Measurements from ENCODE around the gene FYTTD1.
A peak's percentile ranks its signal among the peaks of the same experiment; 100 is the strongest.

FYTTD1 gene

GRCh38 chr3:197736010-197736490 lies 13.6 kb upstream of the FYTTD1 start:
- ChIA-PET POLR2A (interaction anchor here (0.6 to 1.1 kb wide), 3 partner anchors 12 to 16 kb away, joined by 3 read pairs; no protein-coding TSS in a partner anchor), CTCF (no interaction called here)
- no peak for DNase-seq (ENCODE audit: extremely low spot score)
- TF ChIP-seq PKNOX1 (IDR thresholded peaks at IDR 0.05) (no peak; the same call in 1 of the 2 replicates), SUZ12 (IDR thresholded peaks at IDR 0.05) (no peak), TARDBP (IDR thresholded peaks at IDR 0.05) (no peak), FOXM1 (IDR thresholded peaks at IDR 0.05; ENCODE audit: borderline replicate concordance) (no peak), NFRKB (IDR thresholded peaks at IDR 0.05) (no peak), HDGF (IDR thresholded peaks at IDR 0.05; ENCODE audit: borderline replicate concordance) (no peak), L3MBTL2 (conservative IDR thresholded peaks at IDR 0.05) (no peak), FOXK2 (IDR thresholded peaks at IDR 0.05) (no peak), LEF1 (IDR thresholded peaks at IDR 0.05; ENCODE audit: borderline replicate concordance) (no peak), CTBP1 (IDR thresholded peaks at IDR 0.05; ENCODE audit: borderline replicate concordance) (no peak), ZNF384 (IDR thresholded peaks at IDR 0.05) (no peak), FOXA1 (IDR thresholded peaks at IDR 0.05) (no peak), ELF4 (IDR thresholded peaks at IDR 0.05) (no peak), SP1 (IDR thresholded peaks at IDR 0.05) (no peak), ARNT (IDR thresholded peaks at IDR 0.05) (no peak), BHLHE40 (IDR thresholded peaks at IDR 0.05; ENCODE audit: borderline replicate concordance) (no peak)

GRCh38 chr3:197736491-197737318 lies 13.0 kb upstream of the FYTTD1 start, which contains the start of gene RUBCN:
Gene RUBCN, minus strand, starts transcription at chr3:197736904. Its CDS starts 185 bp downstream, at chr3:197736719.
- POLR2A ChIA-PET = interaction anchor here (0.6 to 1.1 kb wide), 3 partner anchors 12 to 17 kb away, joined by 3 read pairs; no protein-coding TSS in a partner anchor
- TF ChIP-seq ELF4 (IDR thresholded peaks at IDR 0.05) = peak; percentile 32; the same call in 1 of the 2 replicates
- no peak for TF ChIP-seq CTBP1 (IDR thresholded peaks at IDR 0.05; ENCODE audit: borderline replicate concordance)
- TF ChIP-seq HDGF (IDR thresholded peaks at IDR 0.05; ENCODE audit: borderline replicate concordance) = peak; percentile 96; the same call in 1 of the 2 replicates
- TF ChIP-seq L3MBTL2 (conservative IDR thresholded peaks at IDR 0.05) = peak; percentile 82
- peak; percentile 85 for DNase-seq (ENCODE audit: extremely low spot score)
- CTCF ChIA-PET = no interaction called here

GRCh38 chr3:197737319-197737649 lies 12.4 kb upstream of the FYTTD1 start:
- DNase-seq (ENCODE audit: extremely low spot score) = no peak
- TF ChIP-seq L3MBTL2 (conservative IDR thresholded peaks at IDR 0.05) (peak; percentile 6), CTBP1 (IDR thresholded peaks at IDR 0.05; ENCODE audit: borderline replicate concordance) (no peak), ARNT (IDR thresholded peaks at IDR 0.05) (no peak), SUZ12 (IDR thresholded peaks at IDR 0.05) (no peak)
- POLR2A ChIA-PET = interaction anchor here (1.1 kb wide), 1 partner anchor 12 kb away, joined by 3 read pairs; the partner anchor contains the start of gene FYTTD1
- CTCF ChIA-PET = no interaction called here

- ChIA-PET POLR2A (interaction anchor here (1.1 kb wide), 1 partner anchor 11 kb away, joined by 3 read pairs; the partner anchor contains the start of gene FYTTD1), CTCF (no interaction called here)
- DNase-seq (ENCODE audit: extremely low spot score) = no peak
Measured at GRCh38 chr3:197737749-197738462, 11.8 kb upstream of the FYTTD1 start.

GRCh38 chr3:197742787-197743186 lies 6.9 kb upstream of the FYTTD1 start:
- TF ChIP-seq FOXA1 (IDR thresholded peaks at IDR 0.05) (no peak), NFRKB (IDR thresholded peaks at IDR 0.05) (no peak), BHLHE40 (IDR thresholded peaks at IDR 0.05; ENCODE audit: borderline replicate concordance) (no peak), PKNOX1 (IDR thresholded peaks at IDR 0.05) (no peak), CTBP1 (IDR thresholded peaks at IDR 0.05; ENCODE audit: borderline replicate concordance) (no peak), TARDBP (IDR thresholded peaks at IDR 0.05) (no peak), ARNT (IDR thresholded peaks at IDR 0.05) (no peak), ZNF384 (IDR thresholded peaks at IDR 0.05) (no peak), LEF1 (IDR thresholded peaks at IDR 0.05; ENCODE audit: borderline replicate concordance) (no peak), FOXK2 (IDR thresholded peaks at IDR 0.05) (no peak), SP1 (IDR thresholded peaks at IDR 0.05) (no peak), ELF4 (IDR thresholded peaks at IDR 0.05) (no peak), HDGF (IDR thresholded peaks at IDR 0.05; ENCODE audit: borderline replicate concordance) (no peak)
- ChIA-PET CTCF (no interaction called here), POLR2A (no interaction called here)
- DNase-seq (ENCODE audit: extremely low spot score) = no peak

More at GRCh38 chr3:197737749-197738462, 11.8 kb upstream of the FYTTD1 start:
- TF ChIP-seq CTBP1 (IDR thresholded peaks at IDR 0.05; ENCODE audit: borderline replicate concordance) = no peak

GRCh38 chr3:197746209-197746608 lies 3.5 kb upstream of the FYTTD1 start:
- no peak for TF ChIP-seq FOXK2 (IDR thresholded peaks at IDR 0.05)
- TF ChIP-seq CTBP1 (IDR thresholded peaks at IDR 0.05; ENCODE audit: borderline replicate concordance) = no peak
- TF ChIP-seq ARNT (IDR thresholded peaks at IDR 0.05) = no peak
- no peak for TF ChIP-seq ZNF384 (IDR thresholded peaks at IDR 0.05)
- TF ChIP-seq FOXM1 (IDR thresholded peaks at IDR 0.05; ENCODE audit: borderline replicate concordance) = no peak
- no peak for TF ChIP-seq L3MBTL2 (conservative IDR thresholded peaks at IDR 0.05)
- no peak for TF ChIP-seq LEF1 (IDR thresholded peaks at IDR 0.05; ENCODE audit: borderline replicate concordance)
- no peak for TF ChIP-seq TARDBP (IDR thresholded peaks at IDR 0.05)
- TF ChIP-seq SP1 (IDR thresholded peaks at IDR 0.05) = no peak
- TF ChIP-seq PKNOX1 (IDR thresholded peaks at IDR 0.05) = no peak
- TF ChIP-seq HDGF (IDR thresholded peaks at IDR 0.05; ENCODE audit: borderline replicate concordance) = no peak
- TF ChIP-seq BHLHE40 (IDR thresholded peaks at IDR 0.05; ENCODE audit: borderline replicate concordance) = no peak
- TF ChIP-seq SUZ12 (IDR thresholded peaks at IDR 0.05) = no peak
- TF ChIP-seq NFRKB (IDR thresholded peaks at IDR 0.05) = no peak
- TF ChIP-seq ELF4 (IDR thresholded peaks at IDR 0.05) = no peak
- TF ChIP-seq FOXA1 (IDR thresholded peaks at IDR 0.05) = no peak
- ChIA-PET POLR2A (no interaction called here), CTCF (interaction anchor here (0.6 kb wide), 1 partner anchor 62 kb away, joined by 3 read pairs; no protein-coding TSS in a partner anchor)
- DNase-seq (ENCODE audit: extremely low spot score) = no peak
